B cell (primary cell): ENCODE measurements around the gene LDLRAD3. TPM values are rescaled to one million over a fixed set of nuclear protein-coding genes. Genes with fewer than 3 reads are reported as not detected.

Source experiments
- ATAC-seq: fragments of 200-7000 bp; cut with Tn5 transposase; one replicate; pipeline ENCODE4 v1.10.0; 2021; ENCODE audit warnings: low read depth, mild to moderate bottlenecking, moderate number of reproducible peaks, moderate library complexity
- CTCF ChIA-PET: fragments of 350-600 bp; sonication (Branson Sonifier 250); formaldehyde crosslinking; loops from one replicate; lab custom pipeline; 2021; ENCODE audit warnings: antibody characterized with exemption, inconsistent platforms; lab: Charles Lee
- POLR2A ChIA-PET: fragments of 350-600 bp; sonication (Branson Sonifier 250); formaldehyde crosslinking; loops from one replicate; lab custom pipeline; 2021; ENCODE audit warnings: antibody characterized with exemption; lab: Charles Lee
- DNase-seq: peaks from one replicate; pipeline ENCODE4 v3.0.0; 2013
- H2AFZ ChIP-seq: 2 replicates; pipeline ENCODE4 v1.6.1; 2012; ENCODE audit warnings: mild to moderate bottlenecking, low read depth, low read length; ENCODE audit not compliant: insufficient read depth, poor library complexity, severe bottlenecking
- H3K27ac ChIP-seq, 2 donors: 1 replicate in 1 of 2; 2 replicates in 1 of 2; pipeline ENCODE4 v1.5.1; 2012 to 2013; ENCODE audit warnings: low read length in 2 of 2, mild to moderate bottlenecking in 2 of 2, moderate library complexity in 1 of 2
- H3K27me3 ChIP-seq, 4 experiments: fragments of 200-600 bp in 1 of 4; sonication (generic) in 1 of 4; replicated peaks in 1 of 4; 1 replicate in 2 of 4; 2 replicates in 2 of 4; pipeline versions ENCODE4 v1.6.1 to v1.7.0; 2013 to 2016; ENCODE audit warnings: low read length in 3 of 4, mild to moderate bottlenecking in 2 of 4, mixed read lengths in 1 of 4, moderate library complexity in 1 of 4; ENCODE audit not compliant: insufficient read depth in 4 of 4, control insufficient read depth in 3 of 4; ENCODE audit errors: control extremely low read depth in 1 of 4
- H3K36me3 ChIP-seq, 2 experiments: replicated peaks in 1 of 2; 1 replicate in 1 of 2; 2 replicates in 1 of 2; pipeline versions ENCODE4 v1.6.1 to v1.7.1; 2013; ENCODE audit warnings: low read length in 1 of 2; ENCODE audit not compliant: insufficient read depth in 2 of 2, control insufficient read depth in 1 of 2; ENCODE audit errors: control extremely low read depth in 1 of 2, extremely low read depth in 1 of 2
- H3K4me1 ChIP-seq, 2 donors: fragments of 200-600 bp in 1 of 2; sonication (generic) in 1 of 2; 1 replicate in 1 of 2; 2 replicates in 1 of 2; pipeline versions ENCODE4 v1.5.1 to v1.6.1; 2013 to 2017; ENCODE audit warnings: low read length in 2 of 2; ENCODE audit not compliant: control insufficient read depth in 2 of 2, insufficient read depth in 2 of 2
- H3K4me2 ChIP-seq: replicated peaks from 2 replicates; pipeline ENCODE3; 2012; ENCODE audit warnings: mild to moderate bottlenecking, low read depth, low read length; ENCODE audit not compliant: poor library complexity, severe bottlenecking
- H3K4me3 ChIP-seq, 5 experiments: fragments of 200-600 bp in 1 of 5; sonication (generic) in 1 of 5; 1 replicate in 3 of 5; 2 replicates in 2 of 5; pipeline versions ENCODE4 v1.5.1 to v1.7.0; 2011 to 2016; ENCODE audit warnings: low read length in 4 of 5, mild to moderate bottlenecking in 4 of 5, low read depth in 2 of 5, control low read depth in 1 of 5, moderate library complexity in 1 of 5; ENCODE audit not compliant: insufficient read depth in 1 of 5; ENCODE audit errors: control extremely low read depth in 1 of 5, extremely low read depth in 1 of 5
- H3K79me2 ChIP-seq: fragments of 200-600 bp; sonication (generic); one replicate; pipeline ENCODE4 v1.6.0; 2016; ENCODE audit warnings: low read length; ENCODE audit not compliant: control insufficient read depth, insufficient read depth
- H3K9ac ChIP-seq: fragments of 200-600 bp; sonication (generic); 2 replicates; pipeline ENCODE4 v1.6.1; 2017; ENCODE audit warnings: mild to moderate bottlenecking, low read length, moderate library complexity
- H3K9me3 ChIP-seq, 3 donors: one replicate each; pipeline versions ENCODE4 v1.6.1 to v1.7.1; 2013; ENCODE audit warnings: low read length in 2 of 3; ENCODE audit not compliant: control insufficient read depth in 2 of 3, insufficient read depth in 1 of 3; ENCODE audit errors: control extremely low read depth in 1 of 3
- H4K20me1 ChIP-seq: 2 replicates; pipeline ENCODE4 v1.6.0; 2012; ENCODE audit warnings: mild to moderate bottlenecking, low read length; ENCODE audit not compliant: insufficient read depth, control insufficient read depth, poor library complexity, severe bottlenecking
- H3K27ac Mint-ChIP-seq: one replicate; pipeline ENCODE4 v1.8.0; 2021; ENCODE audit warnings: mixed read lengths
- H3K27me3 Mint-ChIP-seq: one replicate; pipeline ENCODE4 v1.8.0; 2021; ENCODE audit warnings: mixed read lengths
- H3K4me1 Mint-ChIP-seq: one replicate; pipeline ENCODE4 v1.8.0; 2021; ENCODE audit warnings: mixed read lengths
- H3K4me3 Mint-ChIP-seq: one replicate; pipeline ENCODE4 v1.8.0; 2021; ENCODE audit warnings: mixed read lengths
- H3K9me3 Mint-ChIP-seq: one replicate; pipeline ENCODE4 v1.8.0; 2022; ENCODE audit warnings: mixed read lengths; ENCODE audit not compliant: insufficient read depth
- CTCF ChIP-seq: fragments of 200-600 bp; IDR thresholded peaks from one replicate; pipeline ENCODE4 v1.8.0; 2022; ENCODE audit warnings: antibody characterized with exemption, mild to moderate bottlenecking
- EZH2 ChIP-seq: IDR thresholded peaks from 2 replicates; pipeline ENCODE4 v1.6.1; 2012; ENCODE audit warnings: borderline replicate concordance, low read depth, mild to moderate bottlenecking, moderate library complexity, low read length; ENCODE audit not compliant: insufficient read depth, poor library complexity, severe bottlenecking
- WGBS: methylation state at CpG from one replicate; pipeline ENCODE4 v1.1.5; 2013; ENCODE audit warnings: missing lambda C conversion rate; ENCODE audit not compliant: insufficient coverage; 5-methylcytosine and 5-hydroxymethylcytosine counted together
- intact Hi-C: fragments of 100-400 bp; cut with micrococcal nuclease; formaldehyde crosslinking; loops from one replicate; pipeline ENCODE4 v1.10.0; 2022
- polyA plus RNA-seq: library from polyadenylated mRNA; depleted of rRNA; stranded (reverse); fragments of >200 nt; gene quantifications from 2 replicates; pipeline ENCODE4 v1.2.3, GENCODE V29; 2012
- total RNA-seq, 2 donors: library from RNA; stranded (reverse); fragments of 120-200 nt in 1 of 2; gene quantifications; 1 replicate in 1 of 2; 2 replicates in 1 of 2; pipeline versions ENCODE4 v1.2.3 to v1.2.4, GENCODE V29; 2013 to 2022

Gene LDLRAD3
- total and polyA plus RNA-seq, 2 donors (not counting 1 experiment from before 2014, with no cell fraction given) = 0.01 TPM; not detected in 1

DNA sequence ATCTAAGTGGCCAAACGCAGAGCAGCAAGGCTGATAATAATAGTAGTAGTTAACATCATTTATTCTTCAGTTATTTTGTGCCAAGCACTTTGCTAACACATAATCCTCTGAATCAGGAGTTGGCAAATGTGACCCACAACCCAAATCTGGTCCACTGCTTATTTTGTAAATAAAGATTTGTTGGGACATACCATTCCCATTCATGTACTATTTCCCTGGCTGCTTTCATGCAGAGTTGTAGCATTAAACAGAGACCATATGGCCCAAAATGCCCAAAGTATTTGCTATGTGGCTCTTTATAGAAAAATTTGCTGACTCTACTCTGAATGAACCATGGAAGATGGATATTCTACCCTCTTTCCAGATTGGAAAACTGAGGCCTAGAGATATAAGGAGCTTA, 295.0 kb downstream of the LDLRAD3 start:
- Histone ChIP-seq H3K4me3 (no peak overlapping the region), H3K4me1 (no peaks in the 10 kb centered on the region), H3K4me2 (no peak overlapping the region), H4K20me1 (no peaks in the 10 kb centered on the region), H3K9me3 (no peaks in the 10 kb centered on the region), H2AFZ (no peak overlapping the region), H3K79me2 (no peaks in the 10 kb centered on the region), H3K27me3 (no peaks in the 10 kb centered on the region), H3K9ac (no peak overlapping the region), H3K36me3 (no peaks in the 10 kb centered on the region), H3K27ac (no peak overlapping the region)
- ATAC-seq (no peak), DNase-seq (no peak)
- H3K9me3 Mint-ChIP-seq = no peaks in the 10 kb centered on the region
- CTCF ChIA-PET = no interaction called here
- intact Hi-C loops = no loop called here
- no peaks in the 10 kb centered on the region for H3K4me1 Mint-ChIP-seq
- H3K27ac Mint-ChIP-seq = no peak overlapping the region
- no peak for TF ChIP-seq CTCF
- no peak for TF ChIP-seq EZH2
- POLR2A ChIA-PET = no interaction called here
- H3K4me3 Mint-ChIP-seq = no peak overlapping the region
- no CpG with 5 or more reads among the region's 1 CpG for WGBS
- peaks cover 34% of the 10 kb centered on the region for H3K27me3 Mint-ChIP-seq

GRCh38 chr11:36239636-36240035, 295.8 kb downstream of the LDLRAD3 start:
- H3K4me3 ChIP-seq = no peak overlapping the region
- DNase-seq (no peak), ATAC-seq (no peak)
- Mint-ChIP-seq H3K4me1 (no peaks in the 10 kb centered on the region), H3K9me3 (no peaks in the 10 kb centered on the region), H3K27me3 (peaks cover 37% of the 10 kb centered on the region), H3K27ac (no peak overlapping the region), H3K4me3 (no peak overlapping the region)
- TF ChIP-seq EZH2 (no peak), CTCF (no peak)
- no peak overlapping the region for H3K9ac ChIP-seq
- CTCF ChIA-PET = no interaction called here
- no peaks in the 10 kb centered on the region for H3K27me3 ChIP-seq
- H3K4me2 ChIP-seq = no peak overlapping the region
- POLR2A ChIA-PET = no interaction called here
- no peaks in the 10 kb centered on the region for H3K79me2 ChIP-seq
- no peaks in the 10 kb centered on the region for H4K20me1 ChIP-seq
- WGBS = 88% methylated on average over 2 of the region's 3 CpGs
- intact Hi-C loops = no loop called here
- H3K4me1 ChIP-seq = no peaks in the 10 kb centered on the region
- no peaks in the 10 kb centered on the region for H3K36me3 ChIP-seq
- no peak overlapping the region for H2AFZ ChIP-seq
- H3K27ac ChIP-seq = no peak overlapping the region
- no peaks in the 10 kb centered on the region for H3K9me3 ChIP-seq
